Panc1 (cell line): ENCODE measurements around the gene DUSP18.

Experiments
- POLR2AphosphoS5 ChIP-seq: IDR thresholded peaks from 2 replicates; pipeline ENCODE4 v1.6.1; 2012; ENCODE audit warnings: mild to moderate bottlenecking, low read depth, low read length, moderate library complexity
- REST ChIP-seq, 2 experiments: IDR thresholded peaks; 2 replicates each; pipeline ENCODE4 v1.6.1; 2011 to 2012; ENCODE audit warnings: low read depth in 2 of 2, control low read depth in 1 of 2, low read length in 1 of 2, mild to moderate bottlenecking in 1 of 2, moderate library complexity in 1 of 2; ENCODE audit not compliant: insufficient read depth in 1 of 2
- TF ChIP-seq, protein P1 (sequence below): fragments of 450-650 bp; IDR thresholded peaks from 2 replicates; pipeline ENCODE4 v1.5.1; 2017; ENCODE audit warnings: mild to moderate bottlenecking

DNA sequence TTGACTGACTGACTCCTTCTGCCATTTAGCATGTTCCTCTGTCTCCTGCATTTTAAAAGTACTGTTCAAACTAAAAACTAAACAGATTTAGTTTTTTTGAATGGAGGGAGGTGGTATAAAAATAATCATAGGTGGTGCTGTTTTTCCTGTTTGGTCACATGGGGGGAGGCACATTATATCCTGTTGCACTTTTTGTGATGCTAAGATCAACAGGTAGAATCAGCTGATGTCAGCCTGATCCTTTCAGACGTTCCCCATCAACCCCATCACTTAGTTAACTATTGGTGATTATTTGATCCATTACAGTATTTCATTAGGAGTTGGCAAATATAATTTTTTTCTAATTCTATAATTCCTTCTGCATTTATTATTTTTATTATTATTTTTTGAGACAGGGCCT lies 21.9 kb upstream of the DUSP18 start:
- TF ChIP-seq, protein P1, sequence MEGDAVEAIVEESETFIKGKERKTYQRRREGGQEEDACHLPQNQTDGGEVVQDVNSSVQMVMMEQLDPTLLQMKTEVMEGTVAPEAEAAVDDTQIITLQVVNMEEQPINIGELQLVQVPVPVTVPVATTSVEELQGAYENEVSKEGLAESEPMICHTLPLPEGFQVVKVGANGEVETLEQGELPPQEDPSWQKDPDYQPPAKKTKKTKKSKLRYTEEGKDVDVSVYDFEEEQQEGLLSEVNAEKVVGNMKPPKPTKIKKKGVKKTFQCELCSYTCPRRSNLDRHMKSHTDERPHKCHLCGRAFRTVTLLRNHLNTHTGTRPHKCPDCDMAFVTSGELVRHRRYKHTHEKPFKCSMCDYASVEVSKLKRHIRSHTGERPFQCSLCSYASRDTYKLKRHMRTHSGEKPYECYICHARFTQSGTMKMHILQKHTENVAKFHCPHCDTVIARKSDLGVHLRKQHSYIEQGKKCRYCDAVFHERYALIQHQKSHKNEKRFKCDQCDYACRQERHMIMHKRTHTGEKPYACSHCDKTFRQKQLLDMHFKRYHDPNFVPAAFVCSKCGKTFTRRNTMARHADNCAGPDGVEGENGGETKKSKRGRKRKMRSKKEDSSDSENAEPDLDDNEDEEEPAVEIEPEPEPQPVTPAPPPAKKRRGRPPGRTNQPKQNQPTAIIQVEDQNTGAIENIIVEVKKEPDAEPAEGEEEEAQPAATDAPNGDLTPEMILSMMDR = no peak
- TF ChIP-seq REST (IDR thresholded peaks at IDR 0.05; ENCODE audit: insufficient read depth in 1 of 2, low read depth in 2 of 2, low read length in 1 of 2) = no peak
- no peak for TF ChIP-seq POLR2AphosphoS5
